AG08396 (cell line): ENCODE results near the gene RNF222.
"Not testable (repeated sequence)": the region's sequence is repeated elsewhere in the genome, so short reads cannot be mapped to it uniquely, and the experiment has no call there.

Experiments
- DNase-seq: peaks from one replicate; pipeline ENCODE4 v3.0.0; 2012; ENCODE audit warnings: low spot score, mixed read lengths

Gene RNF222

DNA sequence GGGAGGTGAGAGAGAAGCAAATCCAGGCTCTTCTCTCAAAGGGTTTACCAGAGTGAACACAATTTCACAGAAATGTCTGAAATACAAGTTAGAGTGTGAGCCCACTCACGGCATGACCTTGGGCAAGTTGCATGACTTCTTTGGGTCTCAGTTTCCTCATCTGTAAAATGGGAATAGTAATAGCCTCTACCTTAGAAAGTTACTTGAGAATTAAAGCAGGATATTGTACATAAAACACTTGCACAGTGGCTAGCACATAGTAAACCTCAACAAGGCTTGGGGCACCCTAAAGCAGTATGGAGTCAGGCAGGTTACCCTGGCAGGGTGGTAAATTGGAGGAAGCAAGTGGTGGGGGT, 13.2 kb upstream of the RNF222 start:
- no peak for DNase-seq

DNA sequence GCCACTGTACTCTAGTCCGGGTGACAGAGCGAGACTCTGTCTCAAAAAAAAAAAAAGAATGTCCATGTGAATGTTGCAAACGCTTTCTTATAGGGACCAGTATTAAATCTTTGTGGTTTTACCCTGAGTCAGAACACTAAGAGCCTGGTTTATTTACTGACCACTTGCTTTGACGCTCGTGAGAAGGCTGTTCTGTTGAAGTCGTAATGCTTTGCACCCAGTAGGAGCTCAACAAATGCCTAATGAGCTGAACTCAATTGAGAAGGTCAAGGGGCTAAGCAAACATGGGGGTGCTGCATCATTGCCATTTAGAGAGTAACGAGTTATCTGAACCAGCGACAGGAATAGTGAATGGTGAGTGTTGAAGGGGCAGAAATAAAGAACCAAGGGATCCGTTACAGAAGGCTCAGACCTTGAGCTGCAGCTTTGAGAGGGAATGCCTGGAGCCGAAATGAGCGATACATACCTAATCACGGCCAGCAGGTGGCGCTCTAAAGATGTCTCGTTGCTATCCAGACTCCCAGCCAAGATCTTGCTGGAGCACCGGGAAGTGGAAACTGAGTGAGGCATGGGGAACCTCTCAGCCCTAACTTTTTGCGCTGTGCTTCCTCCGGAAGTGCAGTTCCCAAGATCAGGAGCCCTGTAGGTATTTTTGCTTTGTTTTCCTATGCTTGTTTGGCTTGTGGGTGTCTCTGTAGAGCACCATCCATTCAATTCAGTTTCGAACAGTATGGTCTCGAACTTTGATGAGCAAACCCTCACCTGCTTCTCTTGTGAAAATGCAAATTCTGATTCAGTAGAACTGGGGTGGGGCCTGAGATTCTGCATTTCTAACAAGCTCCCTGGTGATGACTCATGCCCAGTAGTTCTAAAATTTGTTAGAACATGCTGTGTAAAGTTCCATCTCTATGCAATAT, 12.6 kb upstream of the RNF222 start:
- DNase-seq = peak; percentile 79

DNA sequence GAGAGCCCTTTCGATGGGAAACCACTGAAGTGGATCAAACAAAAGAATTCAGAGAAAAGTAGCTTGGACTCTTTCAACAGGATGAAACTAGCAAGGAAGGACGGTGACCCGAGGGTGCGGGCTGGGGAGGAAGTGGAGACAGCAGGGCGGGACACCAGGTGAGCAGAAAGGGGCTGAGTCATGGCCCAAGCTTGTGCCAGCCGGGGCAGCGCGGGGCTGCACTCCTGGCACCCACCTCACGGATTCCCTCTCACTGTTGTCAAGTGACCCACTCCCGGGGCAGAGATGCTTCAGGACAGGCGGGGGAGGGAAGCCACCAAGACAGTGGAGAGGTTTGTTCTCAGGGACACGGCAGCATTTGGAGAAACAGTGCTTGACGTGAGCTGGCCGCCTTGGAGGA, 10.7 kb upstream of the RNF222 start:
- DNase-seq = no peak

DNA sequence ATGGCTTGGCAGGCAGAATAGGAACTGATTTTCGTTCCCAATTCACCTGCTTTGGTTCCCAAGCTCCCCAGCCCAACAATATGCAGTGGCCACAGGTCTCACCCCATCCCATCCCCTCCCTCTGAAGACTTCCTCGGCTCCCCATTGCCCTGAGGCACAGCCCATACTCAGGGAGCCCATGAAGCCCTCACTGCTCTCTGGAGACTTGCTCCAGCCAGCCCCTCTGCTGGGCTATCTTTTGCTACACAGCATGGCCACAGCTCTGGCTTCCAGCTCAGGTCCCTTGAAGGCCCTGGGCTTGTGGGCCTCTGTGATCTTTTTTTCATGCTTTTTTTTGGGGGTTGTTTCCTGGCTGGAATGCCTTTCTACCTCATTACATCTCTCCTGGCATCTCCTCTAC, 8.5 kb upstream of the RNF222 start:
- DNase-seq = no peak

DNA sequence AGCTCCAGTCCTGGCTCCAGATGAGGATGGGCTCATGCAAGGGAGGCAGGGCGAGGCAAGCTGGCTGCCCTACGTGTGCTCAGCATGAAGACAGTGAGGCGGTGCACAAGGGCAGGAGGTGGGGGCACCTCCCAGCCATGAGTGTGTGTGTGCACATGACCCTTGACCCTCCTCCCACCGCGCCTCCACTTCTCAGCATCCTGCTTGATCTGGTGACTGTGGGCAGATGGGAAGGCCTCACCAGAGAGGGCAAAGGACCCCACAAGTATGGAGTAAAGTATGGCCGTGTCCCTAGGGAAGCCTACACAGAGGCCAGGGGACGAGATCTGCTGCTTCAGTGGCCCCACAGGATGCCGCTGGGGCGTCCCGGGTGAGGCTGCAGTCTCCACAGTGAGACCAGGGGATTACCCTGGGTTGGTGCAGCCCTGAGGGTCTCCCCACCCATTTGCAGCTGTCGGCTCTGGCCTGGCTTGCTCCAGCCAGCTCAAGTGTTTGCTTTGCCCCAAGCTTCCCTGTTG, 7.9 kb upstream of the RNF222 start:
- no peak for DNase-seq

DNA sequence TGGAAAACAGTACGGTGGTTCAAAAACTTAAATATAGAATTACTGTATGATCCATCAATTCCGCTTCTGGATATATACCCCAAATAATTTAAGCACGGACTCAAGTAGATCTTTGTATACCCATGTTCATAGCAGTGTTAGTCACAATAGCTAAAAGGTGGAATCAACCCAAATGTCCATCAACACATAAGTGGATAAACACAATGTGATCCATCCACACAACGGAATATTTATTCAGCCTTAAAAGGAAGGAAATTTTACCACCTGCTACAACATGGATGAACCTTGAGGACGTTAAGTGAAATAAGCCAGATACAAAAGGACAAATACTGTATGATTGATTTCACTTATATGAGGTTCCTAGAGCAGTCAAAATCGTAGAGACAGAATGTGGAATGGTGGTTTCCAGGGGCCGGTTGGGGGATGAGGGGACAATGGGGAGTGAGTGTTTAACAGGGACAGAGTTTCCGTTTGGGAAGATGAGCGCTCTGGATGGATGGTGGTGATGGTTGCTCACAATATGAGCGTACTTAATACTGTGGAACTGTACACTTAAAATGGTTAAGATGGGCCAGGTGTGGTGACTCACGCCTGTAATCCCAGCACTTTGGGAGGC, 5.4 kb upstream of the RNF222 start:
- no peak for DNase-seq

DNA sequence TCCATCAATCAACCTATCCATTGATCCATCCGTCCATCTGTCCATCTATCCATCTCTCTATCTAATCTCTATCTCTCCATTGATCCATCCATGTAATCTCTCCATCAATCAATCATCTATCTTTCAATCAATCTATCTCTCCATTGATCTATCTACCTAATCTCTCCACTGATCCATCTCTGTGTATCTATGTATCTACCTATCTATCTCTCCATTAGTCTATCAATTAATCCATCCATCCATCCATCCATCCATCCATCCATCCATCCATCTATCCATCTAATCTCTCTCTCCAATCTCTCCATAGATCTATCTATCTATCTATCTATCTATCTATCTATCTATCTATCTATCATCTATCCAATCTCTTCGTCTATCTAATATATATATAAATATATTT, 3.5 kb upstream of the RNF222 start:
- no peak for DNase-seq

DNA sequence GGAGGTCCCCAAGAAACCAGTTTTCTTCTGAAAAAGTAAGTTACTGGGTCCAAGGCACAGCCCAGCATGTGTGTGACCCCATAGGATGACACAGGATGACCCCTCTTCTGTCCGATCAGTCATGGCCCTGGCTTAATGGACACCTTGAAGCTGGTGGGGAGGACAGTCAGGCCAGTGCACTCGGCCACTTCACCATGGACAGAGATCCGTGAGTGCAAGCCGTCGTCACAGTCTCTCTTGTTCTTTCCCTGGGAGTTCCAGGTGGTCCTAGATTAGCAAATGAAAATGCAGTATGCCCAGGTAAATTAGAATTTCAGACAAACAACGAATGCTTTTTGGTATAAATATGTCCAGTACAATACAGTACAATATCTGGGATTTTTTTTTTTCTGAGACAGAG, 1.4 kb upstream of the RNF222 start:
- DNase-seq = no peak

DNA sequence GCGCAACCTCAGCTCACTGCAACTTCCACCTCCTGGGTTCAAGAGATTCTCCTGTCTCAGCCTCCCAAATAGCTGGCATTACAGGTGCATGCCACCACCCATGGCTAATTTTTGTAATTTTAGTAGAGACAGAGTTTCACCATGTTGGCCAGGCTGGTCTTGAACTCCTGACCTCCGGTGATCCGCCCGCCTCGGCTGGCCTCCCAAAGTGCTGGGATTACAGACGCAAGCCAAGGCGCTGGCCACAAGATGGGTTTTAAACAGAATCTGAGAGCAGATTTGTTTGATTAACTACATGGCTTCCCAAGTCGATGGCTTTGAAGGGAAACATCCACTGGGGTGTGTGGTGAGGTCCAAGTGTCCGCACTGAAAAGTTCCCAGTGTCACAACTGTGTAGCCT, 3.1 kb downstream of the RNF222 start:
- not testable (repeated sequence) for DNase-seq

DNA sequence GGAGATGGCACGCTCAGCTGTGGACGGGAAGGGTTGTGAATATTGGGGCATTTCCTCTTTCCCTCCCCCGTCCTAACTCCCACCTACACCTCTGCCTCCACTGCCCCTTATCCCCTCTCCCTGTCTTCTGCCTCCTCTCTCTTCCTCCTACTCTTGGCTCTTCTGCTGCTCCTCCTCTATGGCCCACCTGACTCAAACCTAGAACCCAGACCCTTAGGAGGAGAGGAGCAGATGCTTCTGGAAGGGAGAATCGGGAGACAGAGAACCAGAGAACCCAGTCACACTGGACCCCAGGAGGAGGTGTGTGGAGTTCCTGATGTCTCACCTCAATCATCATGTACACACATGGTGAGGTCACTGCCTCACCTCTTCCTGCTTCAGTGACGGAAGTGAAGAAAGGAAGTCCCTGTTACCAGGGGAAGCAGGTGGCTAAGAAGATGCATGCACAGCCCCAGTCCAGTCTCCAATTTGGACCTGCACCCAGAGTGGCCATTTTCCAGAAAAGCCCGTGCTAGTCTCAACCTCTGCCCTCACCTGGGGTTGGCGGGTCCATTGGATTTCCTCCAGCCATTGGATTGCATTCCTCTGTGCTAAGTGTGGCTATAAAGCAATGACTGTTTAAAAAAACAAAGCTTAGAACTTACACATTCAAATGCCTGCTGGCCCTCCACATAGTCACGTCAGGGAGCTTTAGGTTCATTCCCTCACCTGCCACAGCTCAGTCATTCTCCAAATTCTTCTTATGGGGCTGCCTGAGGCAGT, 4.0 kb downstream of the RNF222 start:
- DNase-seq = no peak

DNA sequence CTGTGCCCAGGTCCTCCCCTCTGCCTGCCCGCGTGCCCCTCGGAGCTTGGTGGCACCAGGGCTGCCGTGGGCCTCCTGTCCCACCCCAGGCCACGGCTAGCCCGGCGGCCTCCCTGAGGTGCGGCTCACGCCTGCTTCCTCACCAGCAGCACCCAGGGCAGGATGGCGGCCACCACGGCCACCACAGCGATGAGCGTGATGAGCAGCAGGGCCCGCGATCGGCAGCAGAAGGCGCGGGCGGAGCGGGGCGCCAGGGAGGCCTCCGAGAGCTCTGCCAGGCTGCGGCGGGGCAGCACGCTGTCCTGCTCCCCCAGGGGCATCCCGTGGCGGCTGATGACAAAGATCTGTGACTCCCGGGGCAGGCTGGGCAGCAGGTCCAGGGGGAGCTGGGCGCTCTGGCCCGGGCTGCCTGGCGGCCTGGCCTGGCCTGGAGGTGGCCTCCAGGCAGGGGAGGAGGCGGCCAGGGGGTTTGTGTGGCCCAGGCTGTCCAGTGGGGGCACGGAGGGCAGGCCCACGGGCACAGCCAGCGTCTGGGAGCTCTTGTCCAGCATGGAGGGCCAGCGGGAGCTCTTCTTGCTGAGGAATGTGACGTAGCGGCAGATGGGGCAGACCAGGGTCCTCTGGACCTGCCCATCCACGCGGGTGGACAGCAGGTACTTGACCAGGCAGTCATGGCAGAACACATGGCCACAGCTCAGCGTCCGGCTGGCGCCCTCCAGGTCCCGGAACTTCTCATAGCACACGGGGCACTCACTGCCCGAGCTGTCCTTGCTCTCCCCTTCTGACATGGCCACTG, 4.8 kb downstream of the RNF222 start:
- no peak for DNase-seq

DNA sequence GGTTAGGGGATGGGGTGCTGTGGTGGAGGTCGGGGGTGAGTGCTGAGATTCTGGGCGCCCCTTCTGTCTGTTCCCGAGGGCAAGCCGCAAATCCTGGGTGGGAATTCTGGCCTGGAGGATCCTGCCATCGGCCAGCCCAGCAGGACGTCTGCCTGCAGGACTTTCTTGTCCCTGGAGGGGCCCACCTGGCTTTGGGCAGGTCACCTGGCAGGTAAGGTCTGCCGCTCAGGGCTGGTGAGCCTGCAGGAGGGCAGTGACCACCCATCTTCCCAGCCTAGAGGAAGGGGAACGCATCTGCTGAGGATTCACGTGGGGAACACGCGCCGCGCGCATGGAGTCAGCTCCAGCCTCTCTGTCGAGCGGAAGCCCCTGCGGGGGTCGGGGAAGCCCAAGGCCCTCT, 5.4 kb downstream of the RNF222 start:
- DNase-seq = no peak

DNA sequence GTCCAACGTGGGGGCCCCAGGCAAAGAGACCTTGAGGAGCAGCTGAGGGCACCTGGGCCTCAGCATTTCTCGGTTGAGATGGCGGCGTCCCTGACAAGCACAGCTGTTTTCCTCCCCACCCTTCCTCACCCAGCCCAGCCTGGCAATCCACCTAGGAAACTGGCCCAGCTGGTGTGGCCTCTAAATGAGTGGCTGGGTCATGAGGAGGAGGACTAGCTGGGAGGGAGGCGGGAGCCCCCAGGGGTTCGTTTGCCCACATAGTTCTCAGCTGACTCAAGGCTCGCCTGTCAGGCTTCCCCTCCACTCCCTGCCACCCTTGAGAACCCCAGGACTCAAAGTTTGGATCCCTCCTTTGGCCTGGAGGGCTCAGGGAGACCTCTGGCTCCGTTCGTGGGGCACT, 5.9 kb downstream of the RNF222 start:
- DNase-seq = peak; percentile 32

DNA sequence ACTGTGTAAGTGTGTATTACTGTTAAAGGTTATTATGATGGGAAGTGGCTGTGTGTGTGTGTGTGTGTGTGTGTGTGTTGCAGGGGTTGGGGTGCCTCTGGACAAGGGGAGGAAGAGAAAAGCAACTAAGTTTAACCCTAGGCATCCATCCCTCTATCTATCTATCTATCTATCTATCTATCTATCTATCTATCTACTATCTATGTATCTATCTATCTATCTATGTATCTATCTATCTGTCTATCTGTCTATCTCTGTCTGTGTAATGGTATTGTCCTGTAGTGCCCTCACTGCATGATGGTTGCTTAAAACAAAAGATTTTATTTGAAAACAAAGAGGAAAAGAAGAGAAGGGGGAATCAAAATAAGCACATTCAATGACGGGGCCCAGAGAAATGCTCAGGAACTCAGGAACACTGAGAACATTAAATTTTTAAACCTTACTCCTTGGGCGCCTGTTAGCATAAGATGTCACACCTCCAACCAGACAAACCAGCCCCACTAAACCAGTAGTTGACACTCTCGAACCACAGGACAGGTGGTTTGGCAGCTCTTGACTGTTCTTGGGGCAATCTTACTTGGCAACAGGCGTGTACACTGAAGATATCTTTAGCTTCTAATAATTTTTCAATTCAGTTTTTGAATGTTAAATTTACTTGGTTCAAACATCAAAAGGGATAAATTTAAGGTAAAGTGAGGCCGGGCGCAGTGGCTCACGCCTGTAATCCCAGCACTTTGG, 9.5 kb downstream of the RNF222 start:
- DNase-seq = no peak

DNA sequence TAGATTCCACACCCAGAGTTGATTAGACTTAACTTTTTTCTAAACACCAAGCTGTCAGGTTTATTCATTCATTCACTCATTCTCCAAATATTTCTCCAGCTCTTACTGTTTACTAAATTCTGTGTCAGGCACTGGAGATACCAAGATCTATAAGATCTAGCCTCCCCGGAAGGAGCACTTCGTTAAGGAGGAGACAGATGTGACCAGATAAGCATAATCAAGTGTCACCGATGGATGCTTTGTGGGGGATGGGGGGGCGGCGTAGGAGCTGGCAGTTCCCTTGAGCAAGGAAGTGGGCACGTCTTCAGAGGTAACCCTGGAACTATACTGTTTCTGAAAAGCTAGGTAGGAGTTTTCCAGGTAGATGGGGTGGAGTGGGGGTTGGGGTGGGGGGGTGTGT, 10.8 kb downstream of the RNF222 start:
- no peak for DNase-seq

DNA sequence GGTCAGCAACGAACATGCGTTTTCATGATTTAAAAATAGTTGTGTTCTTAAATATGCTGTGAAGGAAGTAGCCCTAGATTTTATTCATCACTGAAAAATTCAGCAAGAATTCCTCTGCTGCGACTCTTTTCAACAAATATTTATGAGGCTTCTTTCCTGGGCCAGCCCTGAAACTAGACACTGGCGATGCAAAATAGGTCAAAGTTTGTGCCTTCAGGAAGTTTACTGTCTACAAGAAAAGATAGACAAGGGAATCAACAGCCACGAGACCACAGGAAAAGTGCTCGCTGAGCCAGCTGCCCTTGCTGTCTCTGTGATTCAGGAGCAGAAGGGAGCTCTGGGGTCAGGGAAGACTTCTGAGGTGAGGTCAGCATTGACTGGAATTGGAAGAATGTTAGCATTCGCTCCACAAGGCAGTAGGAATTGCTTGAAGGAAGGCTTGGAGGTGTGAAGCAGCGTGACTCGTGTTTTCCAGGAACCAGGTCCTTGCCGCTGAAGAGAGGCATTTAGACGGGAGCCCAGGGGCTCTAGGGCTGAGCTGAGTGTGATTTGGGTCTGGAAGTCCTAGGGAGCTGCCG, 12.7 kb downstream of the RNF222 start:
- DNase-seq = peak; percentile 88

DNA sequence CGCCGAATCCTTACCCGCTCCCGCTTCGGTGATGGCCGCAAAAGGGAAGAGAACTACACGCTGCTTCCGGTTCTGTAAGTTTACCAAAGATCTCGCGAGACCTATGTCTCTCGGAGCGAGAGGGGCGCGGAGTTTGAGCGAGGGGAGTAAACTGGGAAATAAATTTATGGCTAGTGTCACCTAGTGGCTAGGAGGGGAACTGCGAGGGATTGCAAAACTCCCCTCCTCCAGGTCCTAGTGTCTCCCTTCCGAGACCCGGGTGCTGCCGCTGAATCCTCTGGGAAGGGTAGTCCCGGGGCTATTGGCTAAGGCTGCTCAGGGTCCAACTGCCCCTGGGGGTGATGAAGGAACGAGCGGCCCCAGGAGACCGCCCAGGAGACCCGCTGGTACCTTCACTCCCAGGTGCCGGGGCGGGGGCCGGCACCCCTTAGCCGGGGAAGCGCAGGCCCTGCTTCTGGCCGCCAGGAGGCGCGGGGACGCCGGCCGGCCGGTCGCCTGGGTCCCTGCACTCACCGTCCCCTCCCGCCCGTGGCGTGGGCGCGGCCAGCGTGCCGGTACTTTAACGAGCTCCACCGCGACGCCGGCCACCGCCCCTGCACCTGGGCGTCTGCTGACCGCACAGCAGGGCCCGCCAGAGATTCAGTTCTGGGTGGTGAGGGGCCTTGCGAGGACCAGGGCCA, 14.3 kb downstream of the RNF222 start, which contains the start of gene RPL26:
RPL26 (minus strand) TSS at position 51 of the 680 bp plus-strand sequence. CDS start 883 bp downstream, outside the sequence.
- DNase-seq = peak; percentile 94

DNA sequence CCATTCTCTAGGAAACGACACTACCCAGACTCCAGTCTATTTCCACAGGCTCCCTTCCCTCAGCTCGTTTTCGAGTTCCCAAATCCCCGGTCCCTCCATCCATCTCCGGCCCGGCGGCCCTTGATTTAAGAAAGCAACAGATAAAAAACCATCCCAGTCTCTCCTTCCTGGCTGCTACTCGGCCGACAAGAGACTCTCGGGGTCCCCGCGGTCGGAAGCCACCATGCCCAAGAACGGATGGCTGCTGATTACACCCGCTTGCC, 14.8 kb downstream of the RNF222 start:
- no peak for DNase-seq

DNA sequence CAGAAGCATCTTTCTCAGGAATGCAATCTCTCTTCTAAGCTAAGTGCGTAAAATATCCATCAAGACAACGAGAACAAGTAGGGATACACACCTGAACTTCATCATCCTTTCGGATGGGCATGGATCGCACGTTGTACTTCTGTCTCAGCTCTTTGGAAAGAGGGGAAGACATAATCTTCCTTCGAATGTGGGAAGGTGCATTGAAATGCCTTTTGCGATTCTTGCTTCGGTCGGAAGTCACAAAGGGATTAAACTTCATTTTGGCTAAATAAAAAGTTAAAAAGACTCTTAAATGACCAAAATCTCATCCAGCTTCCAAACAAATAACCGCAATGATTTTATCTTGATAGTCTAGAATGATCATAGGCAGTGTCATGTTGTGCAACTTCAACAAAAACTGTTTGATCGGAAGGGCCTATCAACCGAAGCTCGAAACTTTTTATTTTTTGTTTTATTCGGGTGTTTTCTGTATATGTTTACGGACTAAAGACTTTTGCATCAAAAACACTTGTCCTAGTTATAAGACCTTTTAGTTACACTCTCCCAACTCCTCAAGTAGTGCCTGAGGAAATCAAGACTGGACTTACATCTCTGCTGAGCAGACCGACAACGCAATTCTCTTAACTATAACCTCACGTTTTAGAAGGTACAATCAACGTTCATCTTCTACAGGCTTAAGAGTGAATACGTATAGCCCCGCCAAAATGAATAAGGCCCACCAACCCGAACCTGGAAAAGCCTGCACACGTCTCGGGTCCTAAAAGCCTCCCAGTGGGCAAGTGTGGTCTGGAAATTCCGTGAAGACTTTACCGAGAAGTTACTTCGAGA, 15.4 kb downstream of the RNF222 start:
- DNase-seq = no peak

DNA sequence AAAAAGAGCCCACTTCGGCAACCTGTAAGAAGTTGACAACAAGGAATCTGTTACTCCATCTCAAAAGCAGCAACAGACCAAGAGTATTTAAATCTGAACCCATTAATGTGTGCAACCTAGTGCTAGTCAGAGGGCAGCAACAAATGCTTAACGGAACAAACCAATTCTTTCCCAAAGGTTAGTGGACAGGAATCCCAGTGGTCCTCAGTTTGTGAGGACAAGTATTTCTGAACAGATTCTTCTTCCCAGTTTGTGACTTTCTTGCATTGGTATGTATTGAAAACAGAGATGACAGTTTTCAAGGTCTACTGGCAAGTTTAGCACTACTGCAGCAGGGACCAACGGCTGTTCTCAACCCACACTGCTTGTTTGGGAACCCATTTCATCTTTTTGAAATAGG, 17.6 kb downstream of the RNF222 start:
- no peak for DNase-seq
